UCSD-AML1 (cell line): ENCODE data around the gene NTN4.
"Not testable (repeated sequence)": the region's sequence is repeated elsewhere in the genome, so short reads cannot be mapped to it uniquely, and the experiment has no call there.

Experiments used
- DNase-seq: peaks from one replicate; lab custom pipeline; 2025; ENCODE audit not compliant: unreplicated experiment; lab: John Stamatoyannopoulos, UW

The NTN4 gene

DNA sequence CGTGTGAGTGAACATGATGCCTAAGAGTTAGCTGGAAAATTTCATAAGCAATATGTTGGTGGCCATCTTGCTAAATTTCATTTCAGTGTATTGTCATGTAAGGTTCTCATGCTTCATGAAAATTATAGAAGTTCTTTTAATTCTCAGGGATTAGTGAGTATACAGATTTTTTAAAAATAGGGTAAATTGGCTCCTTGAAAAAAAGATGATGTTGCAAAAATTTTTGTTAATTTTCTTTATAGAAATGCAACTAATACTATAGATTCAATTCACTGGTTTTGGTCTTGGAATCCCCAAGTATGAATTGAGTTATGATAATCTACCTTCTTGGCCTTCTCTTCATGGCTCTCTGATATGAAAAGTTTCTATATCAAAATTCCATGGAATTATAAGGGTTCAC, 75.4 kb downstream of the NTN4 start:
- DNase-seq = no peak

GRCh38 chr12:95712269-95712668, 78.3 kb downstream of the NTN4 start:
- no peak for DNase-seq

GRCh38 chr12:95710386-95710785, 80.2 kb downstream of the NTN4 start:
- no peak for DNase-seq

- DNase-seq = no peak
Observed at GRCh38 chr12:95709152-95709551, 81.4 kb downstream of the NTN4 start.

DNA sequence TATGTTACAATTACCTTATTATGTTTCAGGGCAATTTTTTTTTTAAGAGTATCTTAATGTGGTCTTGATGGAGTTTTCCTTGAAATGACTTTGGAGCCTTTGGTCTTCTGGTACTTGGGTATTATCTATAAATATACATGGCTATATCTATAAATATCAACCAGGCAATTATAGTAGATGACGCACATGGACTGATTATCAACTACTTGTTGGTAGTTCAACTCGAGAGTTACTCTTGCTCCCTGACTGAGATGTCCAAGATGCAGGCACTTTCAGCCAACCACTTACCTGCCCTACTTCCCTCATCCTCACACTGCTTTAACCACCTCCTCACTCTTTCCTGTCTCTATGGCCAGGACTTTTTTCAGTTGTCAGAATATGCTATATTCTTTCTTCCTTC, 85.4 kb downstream of the NTN4 start:
- no peak for DNase-seq

DNA sequence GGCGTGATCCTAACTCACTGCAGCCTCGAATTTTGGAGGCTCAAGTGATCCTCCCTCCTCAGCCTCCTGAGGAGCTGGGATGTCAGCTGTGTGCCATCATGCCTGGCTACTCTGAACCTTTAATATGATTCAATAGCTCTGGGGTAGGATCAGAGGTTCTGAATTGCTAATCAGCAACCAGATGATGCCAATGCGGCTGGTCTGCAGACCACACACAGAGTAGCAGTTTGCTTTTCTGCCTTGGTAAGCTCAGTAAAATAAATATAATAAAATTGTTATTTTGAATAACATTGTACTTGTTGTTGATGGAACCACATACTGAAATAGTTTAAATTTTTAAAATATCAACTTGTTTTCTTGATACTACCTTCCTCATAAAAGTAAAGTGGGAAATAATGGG, 86.6 kb downstream of the NTN4 start:
- no peak for DNase-seq

DNA sequence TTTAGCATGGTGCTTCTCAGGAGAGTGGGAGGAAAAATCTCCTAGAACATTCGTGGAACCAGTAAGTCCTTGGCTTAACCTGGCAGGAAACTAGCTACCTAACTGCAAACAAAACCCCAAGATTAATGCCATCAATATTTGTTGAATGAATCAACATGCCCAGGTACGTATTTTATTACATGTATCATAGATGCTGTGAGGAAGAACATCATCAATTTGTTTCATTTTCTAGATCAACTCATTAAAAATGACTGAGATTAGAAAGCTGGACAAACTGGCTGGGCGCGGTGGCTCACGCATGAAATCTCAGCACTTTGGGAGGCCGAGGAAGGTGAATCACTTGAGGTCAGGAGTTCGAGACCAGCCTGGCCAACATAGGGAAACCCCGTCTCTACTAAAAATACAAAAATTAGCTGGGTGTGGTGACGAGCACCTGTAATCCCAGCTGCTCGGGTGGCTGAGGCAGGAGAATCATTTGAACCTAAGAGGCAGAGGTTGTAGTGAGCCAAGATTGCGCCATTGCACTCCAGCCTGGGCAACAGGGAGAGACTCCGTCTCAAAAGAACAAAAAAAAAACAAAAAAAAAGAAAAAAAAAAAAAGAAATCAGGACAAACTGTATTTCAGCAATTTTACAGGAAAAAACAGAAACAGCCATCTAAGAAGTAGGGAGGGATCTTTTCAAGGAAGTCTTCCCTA, 88.7 kb downstream of the NTN4 start:
- no peak for DNase-seq

DNA sequence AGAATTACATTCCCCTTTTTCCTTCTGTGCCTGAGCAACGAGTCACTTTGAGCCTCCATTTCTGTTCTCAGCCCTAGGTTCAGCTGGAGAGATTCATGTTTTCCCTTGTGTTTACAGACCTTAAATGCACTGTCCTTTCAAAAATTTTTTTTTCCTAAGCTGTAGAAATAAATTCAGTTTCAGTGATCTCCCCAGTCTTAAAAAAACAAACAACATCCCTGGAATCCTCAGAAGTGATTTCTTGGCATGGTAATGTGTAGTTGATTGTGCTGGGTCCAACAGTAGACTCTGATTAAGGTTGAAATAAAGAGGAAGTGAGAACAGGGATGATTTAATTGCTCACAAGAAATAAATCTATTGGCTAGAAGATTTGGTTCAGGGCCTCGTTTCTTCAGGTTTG, 89.3 kb downstream of the NTN4 start:
- DNase-seq = no peak

DNA sequence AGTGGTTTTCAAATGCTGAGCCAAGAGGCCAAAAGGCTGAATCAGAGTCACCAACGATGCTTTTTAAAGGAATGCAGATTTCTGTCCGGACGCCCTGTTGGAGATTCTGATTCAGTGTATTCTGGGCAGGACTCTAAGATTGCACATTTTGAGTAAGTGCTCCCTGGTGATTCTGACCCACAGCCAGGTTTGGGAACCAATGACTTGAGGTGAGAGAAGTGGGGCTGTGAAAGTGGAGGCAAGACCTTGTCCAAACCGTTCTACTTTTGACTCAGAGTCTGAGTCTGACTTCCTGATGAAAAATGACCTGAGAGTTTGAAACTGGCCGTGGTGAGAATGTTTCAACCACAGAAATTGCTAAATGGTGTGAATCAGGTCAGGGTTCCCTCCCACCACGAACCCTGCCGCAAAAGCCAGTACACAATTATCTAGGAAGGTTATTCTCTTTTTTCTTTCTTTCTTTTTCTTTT, 90.2 kb downstream of the NTN4 start:
- DNase-seq = no peak

- no peak for DNase-seq
Observed at GRCh38 chr12:95699579-95699978, 91.0 kb downstream of the NTN4 start.

DNA sequence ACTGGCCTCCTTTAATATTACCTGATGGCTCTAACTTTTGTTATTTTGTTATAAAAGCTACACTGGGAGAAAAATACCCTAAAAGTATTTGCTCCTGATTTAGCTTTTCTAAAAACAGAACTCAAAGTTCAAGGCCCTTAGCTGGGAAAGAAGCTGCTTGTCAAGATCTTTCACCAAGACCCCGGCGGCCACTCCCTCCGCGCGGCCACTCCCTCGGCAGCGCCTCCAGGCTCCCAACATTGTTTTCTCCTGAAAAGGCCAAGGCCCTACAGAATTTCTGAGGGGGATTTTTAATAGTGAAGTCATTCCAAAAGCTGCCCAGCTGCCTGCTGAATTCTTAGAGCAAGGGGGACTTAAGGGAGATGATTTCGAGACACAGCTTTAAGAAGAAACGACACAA, 96.4 kb downstream of the NTN4 start:
- no peak for DNase-seq

- DNase-seq = no peak
Observed at GRCh38 chr12:95693689-95694088, 96.9 kb downstream of the NTN4 start.

- no peak for DNase-seq
Observed at GRCh38 chr12:95690861-95691635, 99.5 kb downstream of the NTN4 start.

DNA sequence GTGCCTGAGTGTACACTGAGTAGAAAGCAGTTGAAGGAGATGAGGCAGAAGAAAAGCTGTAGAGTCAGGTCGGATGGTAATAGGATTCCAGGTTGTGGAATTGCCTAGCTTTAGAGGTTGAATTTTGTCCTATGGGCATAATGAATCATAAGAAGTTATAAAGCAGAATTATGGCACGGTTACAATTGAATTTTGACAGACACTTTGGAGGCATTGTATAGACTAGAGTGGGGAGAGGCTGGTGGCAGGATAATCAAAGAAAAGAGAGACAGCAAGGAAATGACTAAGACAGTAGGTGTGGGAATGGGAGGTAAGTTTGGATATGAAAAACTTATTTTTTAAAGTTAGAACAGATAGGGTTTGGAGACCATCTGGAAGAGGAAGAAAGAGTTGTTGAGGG, 102.6 kb downstream of the NTN4 start:
- DNase-seq = no peak

DNA sequence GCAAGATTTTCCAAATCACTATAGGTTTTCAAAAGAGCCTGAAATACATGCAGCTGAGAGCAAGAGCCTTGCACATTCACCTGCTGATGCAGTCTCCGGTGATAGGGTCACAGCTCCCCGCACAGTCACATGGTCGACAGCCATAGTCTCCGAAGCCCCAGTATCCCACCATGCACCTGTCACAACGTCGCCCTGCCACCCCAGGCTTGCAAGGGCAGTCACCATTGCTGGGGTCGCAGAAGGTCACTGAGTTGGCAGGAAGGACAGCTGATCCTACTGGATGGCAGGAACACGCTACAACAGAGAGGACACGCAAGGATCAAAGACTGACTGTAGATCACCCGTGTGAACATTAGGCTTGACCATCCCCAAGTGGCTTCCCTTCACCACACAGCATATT, 107.1 kb downstream of the NTN4 start:
- DNase-seq = no peak

DNA sequence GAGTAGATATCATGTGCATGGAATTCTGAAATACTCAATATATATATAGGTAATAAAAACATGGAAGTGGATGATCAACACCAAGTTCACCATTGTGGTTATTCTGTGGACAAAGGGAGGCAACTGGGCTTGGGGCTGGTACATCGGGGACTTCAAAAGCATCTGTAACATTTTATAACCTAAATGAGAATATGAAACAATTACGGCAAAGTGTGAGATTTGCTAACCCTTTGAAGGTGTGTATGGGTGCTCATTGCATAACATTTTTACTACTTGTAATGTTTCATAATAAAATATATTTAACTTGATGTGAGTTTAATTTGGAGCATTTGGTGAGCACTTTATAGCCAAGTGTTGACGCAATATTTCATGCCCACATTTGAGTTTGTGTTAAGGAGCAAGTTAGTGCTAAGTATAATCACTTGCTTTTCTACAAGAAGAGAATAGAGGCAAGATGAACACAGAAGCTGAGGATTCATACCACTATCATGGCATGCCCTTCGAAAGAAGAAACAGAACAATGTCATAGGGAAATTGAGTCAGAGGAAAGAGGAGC, 109.3 kb downstream of the NTN4 start:
- no peak for DNase-seq

- no peak for DNase-seq
Observed at GRCh38 chr12:95678684-95679083, 111.9 kb downstream of the NTN4 start.

GRCh38 chr12:95677782-95678181, 112.8 kb downstream of the NTN4 start:
- DNase-seq = not testable (repeated sequence)

- DNase-seq = no peak
Observed at GRCh38 chr12:95674631-95675030, 115.9 kb downstream of the NTN4 start.

DNA sequence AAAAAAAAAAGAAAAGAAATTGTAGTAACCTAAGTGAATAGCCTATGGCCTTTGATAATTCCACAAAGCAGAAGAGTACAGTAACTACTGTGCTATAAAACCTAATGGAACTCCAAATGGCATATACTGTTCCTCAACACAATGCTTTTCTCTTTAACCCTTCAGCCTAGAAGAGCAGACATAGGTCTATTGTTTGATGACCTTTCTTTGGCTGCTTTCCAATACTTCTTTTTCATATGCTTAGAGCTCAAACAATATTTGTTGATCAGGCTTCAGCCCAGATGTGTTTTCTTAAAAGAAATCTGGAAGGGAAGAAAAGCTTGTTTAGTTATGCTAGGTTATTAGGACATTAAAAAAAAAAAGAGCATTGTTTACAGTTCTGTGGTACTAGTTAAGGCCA, 116.4 kb downstream of the NTN4 start:
- no peak for DNase-seq

DNA sequence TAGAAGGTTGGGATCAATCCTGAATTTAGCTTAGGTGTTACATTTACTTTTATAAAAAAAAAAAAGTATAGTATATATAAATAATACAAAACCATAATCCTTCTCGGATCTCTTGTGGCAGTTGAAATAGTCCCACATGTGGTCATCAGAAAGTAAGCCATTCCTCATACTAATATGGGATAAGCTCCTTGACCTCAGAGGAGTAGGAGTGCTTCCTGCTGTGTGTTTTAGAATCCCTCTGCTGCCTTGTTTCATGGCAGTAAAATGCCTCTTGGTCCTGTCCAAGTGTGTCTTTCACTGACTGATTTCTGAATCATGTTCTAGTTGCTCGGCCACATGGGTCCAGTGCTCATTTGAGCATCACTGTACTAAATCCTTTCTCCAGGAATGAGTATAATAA, 117.0 kb downstream of the NTN4 start:
- DNase-seq = no peak

GRCh38 chr12:95672166-95672565, 118.4 kb downstream of the NTN4 start:
- DNase-seq = no peak
